DND-41 (cell line): ENCODE data around the gene SCPEP1.

Source experiments
- EZH2 ChIP-seq: IDR thresholded peaks from 3 replicates; pipeline ENCODE4 v1.6.1; 2012; ENCODE audit warnings: borderline replicate concordance, low read depth, mild to moderate bottlenecking, moderate library complexity, low read length, inconsistent platforms; ENCODE audit not compliant: severe bottlenecking
- TF ChIP-seq, protein P1 (sequence below): IDR thresholded peaks from 2 replicates; pipeline ENCODE4 v1.5.1; 2012; ENCODE audit warnings: borderline replicate concordance, low read length, moderate library complexity, mild to moderate bottlenecking; ENCODE audit not compliant: poor library complexity, severe bottlenecking; ENCODE audit errors: extremely low read depth

DNA sequence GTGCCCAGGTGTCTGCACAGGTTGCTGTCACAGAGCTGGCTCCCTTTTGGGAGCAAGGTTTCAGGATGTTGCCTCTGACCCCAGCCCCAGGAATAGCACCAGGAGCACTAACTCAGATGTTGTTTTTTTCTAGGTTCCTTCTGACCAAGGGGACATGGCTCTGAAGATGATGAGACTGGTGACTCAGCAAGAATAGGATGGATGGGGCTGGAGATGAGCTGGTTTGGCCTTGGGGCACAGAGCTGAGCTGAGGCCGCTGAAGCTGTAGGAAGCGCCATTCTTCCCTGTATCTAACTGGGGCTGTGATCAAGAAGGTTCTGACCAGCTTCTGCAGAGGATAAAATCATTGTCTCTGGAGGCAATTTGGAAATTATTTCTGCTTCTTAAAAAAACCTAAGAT, 28.1 kb downstream of the SCPEP1 start:
- TF ChIP-seq, protein P1, sequence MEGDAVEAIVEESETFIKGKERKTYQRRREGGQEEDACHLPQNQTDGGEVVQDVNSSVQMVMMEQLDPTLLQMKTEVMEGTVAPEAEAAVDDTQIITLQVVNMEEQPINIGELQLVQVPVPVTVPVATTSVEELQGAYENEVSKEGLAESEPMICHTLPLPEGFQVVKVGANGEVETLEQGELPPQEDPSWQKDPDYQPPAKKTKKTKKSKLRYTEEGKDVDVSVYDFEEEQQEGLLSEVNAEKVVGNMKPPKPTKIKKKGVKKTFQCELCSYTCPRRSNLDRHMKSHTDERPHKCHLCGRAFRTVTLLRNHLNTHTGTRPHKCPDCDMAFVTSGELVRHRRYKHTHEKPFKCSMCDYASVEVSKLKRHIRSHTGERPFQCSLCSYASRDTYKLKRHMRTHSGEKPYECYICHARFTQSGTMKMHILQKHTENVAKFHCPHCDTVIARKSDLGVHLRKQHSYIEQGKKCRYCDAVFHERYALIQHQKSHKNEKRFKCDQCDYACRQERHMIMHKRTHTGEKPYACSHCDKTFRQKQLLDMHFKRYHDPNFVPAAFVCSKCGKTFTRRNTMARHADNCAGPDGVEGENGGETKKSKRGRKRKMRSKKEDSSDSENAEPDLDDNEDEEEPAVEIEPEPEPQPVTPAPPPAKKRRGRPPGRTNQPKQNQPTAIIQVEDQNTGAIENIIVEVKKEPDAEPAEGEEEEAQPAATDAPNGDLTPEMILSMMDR: no peak
- TF ChIP-seq EZH2: no peak
